SW 1271 (cell line): Measurements from ENCODE around the gene SEC22A.
A peak's percentile ranks its signal among the peaks of the same experiment; 100 is the strongest.

Source experiments
- DNase-seq, 2 experiments: peaks; one replicate each; lab custom pipeline; 2025; lab: John Stamatoyannopoulos, UW

SEC22A gene, protein sequence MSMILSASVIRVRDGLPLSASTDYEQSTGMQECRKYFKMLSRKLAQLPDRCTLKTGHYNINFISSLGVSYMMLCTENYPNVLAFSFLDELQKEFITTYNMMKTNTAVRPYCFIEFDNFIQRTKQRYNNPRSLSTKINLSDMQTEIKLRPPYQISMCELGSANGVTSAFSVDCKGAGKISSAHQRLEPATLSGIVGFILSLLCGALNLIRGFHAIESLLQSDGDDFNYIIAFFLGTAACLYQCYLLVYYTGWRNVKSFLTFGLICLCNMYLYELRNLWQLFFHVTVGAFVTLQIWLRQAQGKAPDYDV

GRCh38 chr3:123201557-123202427 lies at the start of gene SEC22A:
Gene SEC22A, plus strand, starts transcription at chr3:123201943. Its CDS starts 7,275 bp downstream, at chr3:123209218.
- DNase-seq, result peak; percentile 85 to 94

DNA sequence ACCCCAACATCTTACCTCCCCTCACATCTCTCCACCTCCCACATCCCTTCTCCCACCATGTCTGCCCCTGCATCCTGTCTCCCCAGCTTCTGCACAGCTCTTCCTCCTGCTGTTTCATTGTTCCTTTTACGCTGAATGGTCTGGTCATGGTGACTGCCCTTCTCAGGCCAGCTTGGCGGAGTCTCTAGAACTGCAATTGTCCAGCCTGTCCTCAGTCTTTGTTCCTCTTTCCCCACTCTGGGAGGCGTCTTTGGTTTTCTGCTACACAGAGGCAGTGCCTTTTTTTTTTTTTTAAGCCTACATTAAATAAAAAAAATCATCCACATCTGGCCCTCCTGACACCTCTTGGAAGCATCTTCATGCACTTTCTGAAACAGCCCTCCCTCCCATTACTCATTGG lies 49.1 kb upstream of the SEC22A start:
- no peak for DNase-seq

GRCh38 chr3:123153125-123154019 lies 48.4 kb upstream of the SEC22A start:
- no peak for DNase-seq

- DNase-seq, result no peak
Observed at GRCh38 chr3:123154020-123154985, 47.4 kb upstream of the SEC22A start.

GRCh38 chr3:123155471-123156011 lies 46.2 kb upstream of the SEC22A start:
- no peak for DNase-seq

DNA sequence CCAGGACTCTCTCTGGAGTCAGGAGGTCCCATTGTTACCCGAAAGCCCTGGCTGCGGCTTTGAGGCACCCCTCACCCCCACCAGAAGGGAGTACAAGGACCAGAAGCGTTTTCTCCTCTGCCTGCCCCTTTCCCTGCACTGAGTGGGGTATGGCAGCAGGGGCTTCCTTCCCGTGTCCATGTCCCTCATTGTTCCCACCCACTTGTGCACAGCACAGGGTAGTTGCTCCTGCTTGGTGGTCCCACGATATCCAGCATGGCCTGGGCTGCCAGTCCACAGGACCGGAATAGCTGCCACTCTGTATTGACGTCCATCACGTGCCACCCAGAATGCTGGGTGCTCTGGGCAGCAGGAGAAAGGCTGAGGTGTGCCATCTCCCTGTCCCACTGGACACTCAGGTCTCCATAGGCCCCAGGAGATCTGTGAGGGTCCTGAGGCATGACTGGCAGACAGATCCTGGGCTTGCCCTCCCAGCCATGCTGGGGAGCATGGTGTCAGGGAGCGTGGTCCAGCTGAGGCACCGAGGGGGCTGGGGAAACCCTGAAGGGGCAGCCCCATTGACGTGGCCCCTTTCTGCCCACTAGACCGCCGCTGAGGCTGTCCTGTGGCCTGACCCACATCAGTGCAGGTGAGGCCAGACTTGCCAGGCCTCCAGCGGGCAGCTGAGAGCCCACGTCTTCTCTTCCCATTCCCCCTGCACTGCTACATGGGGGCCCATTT lies 45.3 kb upstream of the SEC22A start:
- DNase-seq, result no peak

GRCh38 chr3:123157209-123157597 lies 44.5 kb upstream of the SEC22A start:
- DNase-seq, result no peak

GRCh38 chr3:123157598-123158287 lies 44.0 kb upstream of the SEC22A start:
- DNase-seq, result no peak

DNA sequence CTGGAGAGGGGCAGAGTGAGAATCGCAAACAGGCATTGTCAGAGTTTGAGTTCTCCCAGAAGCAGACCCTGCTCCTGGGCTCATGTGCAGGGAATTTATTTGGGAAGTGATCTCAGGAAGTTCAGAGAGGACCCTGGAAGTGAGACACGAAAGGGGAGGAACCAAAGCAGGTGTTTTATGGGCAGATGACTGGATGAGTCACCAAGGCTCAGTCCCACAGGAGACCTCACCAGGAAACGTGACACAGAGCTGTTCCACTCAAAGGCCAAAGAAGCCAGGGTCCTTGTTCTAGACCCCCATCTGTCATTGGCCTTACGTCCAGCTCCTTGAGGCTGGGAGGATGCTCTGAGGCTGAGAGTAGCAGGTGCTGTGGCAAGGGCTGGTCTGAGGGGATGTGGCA lies 43.4 kb upstream of the SEC22A start:
- no peak for DNase-seq

- no peak for DNase-seq
Observed at GRCh38 chr3:123158899-123159390, 42.8 kb upstream of the SEC22A start.

- DNase-seq, result no peak
Observed at GRCh38 chr3:123159926-123160635, 41.7 kb upstream of the SEC22A start.

GRCh38 chr3:123161167-123161566 lies 40.6 kb upstream of the SEC22A start:
- DNase-seq, result no peak

DNA sequence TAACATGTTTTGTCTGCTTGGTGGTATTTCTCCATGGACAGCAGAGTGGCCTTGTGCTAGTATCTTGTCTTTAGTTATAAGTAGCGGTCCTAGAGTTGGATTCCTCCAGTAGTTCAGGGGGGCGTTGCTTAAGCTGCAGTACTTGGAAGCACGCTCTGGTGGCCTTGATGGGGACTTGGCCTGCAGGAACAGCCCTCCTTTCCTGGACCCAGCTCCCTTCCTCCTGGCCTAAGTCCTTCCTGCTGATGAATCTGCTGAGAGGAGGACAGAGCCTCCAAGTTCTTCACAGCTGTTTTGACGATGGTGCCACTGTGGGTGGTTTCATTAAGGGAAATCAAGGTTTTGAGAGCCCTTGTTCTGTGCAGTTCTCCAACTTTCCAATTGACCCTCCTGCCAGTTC lies 38.6 kb upstream of the SEC22A start:
- DNase-seq, result no peak

DNA sequence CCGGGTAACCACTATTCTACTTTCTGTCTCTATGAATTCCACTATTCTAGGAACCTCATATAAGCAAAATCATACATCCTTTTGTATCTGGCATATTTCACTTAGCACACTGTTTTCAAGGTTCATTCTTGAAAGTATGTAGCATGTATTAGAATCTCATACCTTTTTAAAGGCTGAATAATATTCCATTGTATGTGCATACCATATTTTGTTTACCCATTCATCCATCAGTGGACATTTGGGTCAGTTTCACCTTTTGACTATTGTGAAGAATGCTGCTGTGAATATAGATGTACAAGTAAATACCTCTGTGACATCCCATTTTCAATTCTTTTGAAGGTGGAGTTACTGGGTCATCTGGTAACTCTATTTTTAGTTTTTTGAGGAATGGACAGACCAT lies 36.6 kb upstream of the SEC22A start:
- DNase-seq, result no peak

GRCh38 chr3:123167686-123168085 lies 34.1 kb upstream of the SEC22A start:
- DNase-seq, result no peak

DNA sequence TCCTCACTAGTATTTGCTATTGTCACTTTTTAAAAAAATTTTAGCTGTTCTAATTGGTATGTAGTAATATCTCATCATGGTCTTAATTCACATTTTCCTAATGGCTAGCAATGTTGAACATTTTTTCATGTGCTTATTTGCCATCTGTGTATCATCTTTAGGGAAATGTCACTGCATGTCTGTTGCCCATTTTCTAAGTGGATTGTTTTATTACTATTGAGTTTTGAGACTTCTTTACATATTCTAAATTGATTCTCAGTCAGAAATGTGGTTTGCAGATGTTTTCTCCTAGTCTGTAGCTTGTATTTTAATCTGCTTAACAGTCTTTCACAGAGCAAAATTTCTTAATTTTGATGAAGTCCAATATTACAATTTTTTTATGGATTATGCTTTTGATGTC lies 33.6 kb upstream of the SEC22A start:
- DNase-seq, result no peak

DNA sequence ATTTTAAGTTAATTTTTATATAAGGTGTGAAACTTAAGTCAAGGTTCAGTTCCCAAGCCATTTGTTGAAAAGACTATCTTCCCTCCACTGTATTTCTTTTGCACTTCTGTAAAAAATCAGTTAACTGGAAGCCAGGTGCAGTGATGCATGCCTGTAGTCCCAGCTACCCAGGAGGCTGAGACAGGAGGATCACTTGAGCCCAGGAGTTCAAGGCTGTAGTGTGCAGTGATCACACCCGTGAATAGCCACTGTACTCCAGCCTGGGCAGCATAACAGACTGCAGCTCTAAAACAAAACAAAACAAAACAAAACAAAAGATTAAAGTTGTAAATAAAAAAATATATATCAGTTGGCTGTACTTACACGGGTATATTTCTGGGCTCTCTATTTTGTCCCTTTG lies 33.1 kb upstream of the SEC22A start:
- DNase-seq, result no peak

- no peak for DNase-seq
Observed at GRCh38 chr3:123169492-123169929, 32.2 kb upstream of the SEC22A start.

DNA sequence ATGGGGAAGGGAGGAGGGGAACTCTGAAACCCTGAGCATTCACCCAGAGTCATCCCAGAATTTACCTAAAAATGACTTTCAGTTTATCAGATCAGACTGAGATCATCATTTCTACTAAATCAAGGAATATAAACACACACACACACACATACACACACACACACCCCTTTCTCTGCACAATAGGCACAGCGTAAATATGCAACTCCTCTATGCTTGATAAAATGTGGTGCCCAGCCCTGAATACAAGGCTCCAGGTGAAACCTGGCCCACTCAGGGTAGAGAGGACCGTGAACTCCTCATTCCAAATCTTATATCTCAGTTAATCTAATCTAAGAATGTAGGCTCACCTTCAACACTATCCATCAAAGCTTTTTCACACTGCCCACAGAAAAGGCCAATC lies 31.8 kb upstream of the SEC22A start:
- no peak for DNase-seq
